CD4-positive, alpha-beta T cell treated with Interleukin-4 for 1 hour (primary cell): ENCODE data around the gene TMEM266.

Source experiments
- DNase-seq, 2 donors: peaks; one replicate each; pipeline ENCODE4 v3.0.0-alpha.2; 2020 to 2022

Gene TMEM266

GRCh38 chr15:76163457-76164295 lies 103.9 kb downstream of the TMEM266 start:
- peak in 1 of 2 donors; percentile 35 for DNase-seq

- no peak for DNase-seq
These were observed 104.8 kb downstream of the TMEM266 start for GRCh38 chr15:76164602-76165001.

GRCh38 chr15:76165951-76166350 lies 106.2 kb downstream of the TMEM266 start:
- no peak for DNase-seq

GRCh38 chr15:76168237-76168984 lies 108.6 kb downstream of the TMEM266 start:
- DNase-seq, result no peak

- DNase-seq, result peak in 1 of 2 donors; percentile 17
These were observed 109.2 kb downstream of the TMEM266 start for GRCh38 chr15:76169018-76169417.

GRCh38 chr15:76169911-76170800 lies 110.4 kb downstream of the TMEM266 start:
- no peak for DNase-seq

- DNase-seq, result no peak
These were observed 113.0 kb downstream of the TMEM266 start for GRCh38 chr15:76172782-76173181.

GRCh38 chr15:76173317-76173834 lies 113.6 kb downstream of the TMEM266 start:
- no peak for DNase-seq

- DNase-seq, result no peak
These were observed 114.9 kb downstream of the TMEM266 start for GRCh38 chr15:76174654-76175053.

GRCh38 chr15:76175442-76175841 lies 115.7 kb downstream of the TMEM266 start:
- DNase-seq, result no peak

GRCh38 chr15:76176059-76176458 lies 116.3 kb downstream of the TMEM266 start:
- no peak for DNase-seq

- no peak for DNase-seq
These were observed 116.8 kb downstream of the TMEM266 start for GRCh38 chr15:76176487-76177085.

- DNase-seq, result no peak
These were observed 117.8 kb downstream of the TMEM266 start for GRCh38 chr15:76177491-76178040.

- DNase-seq, result no peak
These were observed 118.7 kb downstream of the TMEM266 start for GRCh38 chr15:76178296-76179000.

- DNase-seq, result no peak
These were observed 119.2 kb downstream of the TMEM266 start for GRCh38 chr15:76179023-76179422.

GRCh38 chr15:76180321-76180720 lies 120.5 kb downstream of the TMEM266 start:
- no peak for DNase-seq

- no peak for DNase-seq
These were observed 121.9 kb downstream of the TMEM266 start for GRCh38 chr15:76181705-76182107.

- no peak for DNase-seq
These were observed 124.3 kb downstream of the TMEM266 start for GRCh38 chr15:76183930-76184649.

GRCh38 chr15:76184650-76185035 lies 124.9 kb downstream of the TMEM266 start:
- no peak for DNase-seq

GRCh38 chr15:76185716-76186115 lies 125.9 kb downstream of the TMEM266 start:
- no peak for DNase-seq

- DNase-seq, result no peak
These were observed 127.4 kb downstream of the TMEM266 start for GRCh38 chr15:76187163-76187562.
